GM18511 (cell line): Measurements from ENCODE around the gene SYT8.
"Not testable (repeated sequence)": the region's sequence is repeated elsewhere in the genome, so short reads cannot be mapped to it uniquely, and the experiment has no call there.

Experiments
- ATAC-seq: cut with Tn5 transposase; IDR thresholded peaks from one replicate; pipeline ENCODE4 v1.9.1; 2021; ENCODE audit warnings: mild to moderate bottlenecking, moderate library complexity; ENCODE audit not compliant: unreplicated experiment

Gene SYT8

DNA sequence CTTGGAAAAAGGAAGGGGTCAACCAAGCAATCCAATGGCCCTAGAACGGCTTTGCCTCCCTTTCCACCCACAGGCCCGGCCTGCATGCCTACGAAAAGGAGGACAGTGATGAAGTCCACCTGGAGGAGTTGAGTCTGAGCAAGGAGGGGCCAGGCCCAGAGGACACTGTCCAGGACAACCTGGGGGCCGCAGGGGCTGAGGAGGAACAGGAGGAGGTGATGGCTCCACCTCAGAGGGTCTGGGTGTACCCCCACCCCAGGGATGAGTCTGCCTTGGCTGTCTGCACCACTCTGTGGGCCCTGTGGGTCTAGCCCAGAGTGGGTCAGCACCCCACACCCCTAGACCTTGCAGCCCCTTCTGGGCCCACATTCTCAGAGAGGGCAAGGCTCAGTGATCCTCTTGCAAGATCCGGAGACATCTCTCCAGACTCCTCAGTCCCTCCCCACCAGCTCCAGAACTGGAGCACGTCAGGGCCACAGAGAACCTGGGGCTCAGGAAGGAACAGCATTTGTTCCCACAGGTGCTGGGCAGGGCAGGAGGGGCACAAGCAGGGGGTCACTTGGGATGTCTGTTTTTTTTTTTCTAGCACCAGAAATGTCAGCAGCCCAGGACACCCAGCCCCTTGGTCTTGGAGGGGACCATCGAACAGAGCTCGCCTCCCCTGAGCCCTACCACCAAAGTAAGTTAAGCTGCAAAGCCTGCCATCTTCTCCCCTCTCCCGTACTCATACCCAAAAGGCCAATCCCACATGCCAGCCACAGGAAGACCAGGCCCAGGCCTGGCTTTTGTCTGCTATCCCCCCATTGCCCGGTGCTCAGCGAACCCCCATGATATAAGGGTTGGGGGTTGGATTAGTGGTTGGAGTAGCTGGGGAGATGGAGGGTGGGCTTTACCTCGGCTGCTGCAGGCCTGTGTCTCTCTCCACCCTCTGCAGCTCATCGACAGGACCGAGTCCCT, 48.8 kb downstream of the SYT8 start:
- ATAC-seq: no peak

DNA sequence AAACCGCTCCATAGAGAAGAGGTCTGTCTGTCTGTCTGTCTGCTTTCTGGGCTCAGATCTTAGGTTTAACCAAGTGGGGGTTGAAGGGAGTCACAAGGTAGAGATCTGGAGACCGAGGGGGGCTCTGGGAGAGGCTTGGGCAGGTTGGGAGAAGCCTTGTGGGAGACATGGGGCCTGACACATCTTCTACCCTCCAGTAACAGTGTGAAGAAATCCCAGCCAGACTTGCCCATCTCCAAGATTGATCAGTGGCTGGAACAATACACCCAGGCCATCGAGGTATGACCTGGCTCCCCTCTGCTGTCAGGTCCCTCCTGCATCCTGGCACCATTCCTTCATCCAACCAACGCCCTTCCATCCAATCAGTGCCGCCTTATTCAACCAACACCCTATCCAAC, 49.5 kb downstream of the SYT8 start:
- no peak for ATAC-seq

DNA sequence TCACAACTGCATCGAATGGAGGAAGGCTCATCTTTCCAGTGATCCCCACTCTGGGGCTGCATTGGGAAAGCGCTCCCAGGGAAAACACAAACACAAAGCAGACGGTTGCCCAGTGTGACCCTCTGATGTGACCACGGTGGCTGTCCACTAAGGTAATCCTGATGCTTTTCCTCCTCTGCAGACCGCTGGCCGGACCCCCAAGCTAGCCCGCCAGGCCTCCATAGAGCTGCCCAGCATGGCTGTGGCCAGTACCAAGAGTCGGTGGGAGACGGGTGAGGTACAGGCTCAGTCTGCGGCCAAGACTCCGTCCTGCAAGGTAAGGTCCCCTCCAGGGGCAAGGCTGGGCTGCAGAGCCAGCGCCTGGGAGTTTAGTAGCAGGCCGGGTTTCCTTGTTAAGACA, 51.8 kb downstream of the SYT8 start:
- not testable (repeated sequence) for ATAC-seq
